ENCODE data around the gene SEMG2.

The SEMG2 gene
- total RNA-seq: 0 to 0.91 (median 0) reads per million in 18 experiments

DNA sequence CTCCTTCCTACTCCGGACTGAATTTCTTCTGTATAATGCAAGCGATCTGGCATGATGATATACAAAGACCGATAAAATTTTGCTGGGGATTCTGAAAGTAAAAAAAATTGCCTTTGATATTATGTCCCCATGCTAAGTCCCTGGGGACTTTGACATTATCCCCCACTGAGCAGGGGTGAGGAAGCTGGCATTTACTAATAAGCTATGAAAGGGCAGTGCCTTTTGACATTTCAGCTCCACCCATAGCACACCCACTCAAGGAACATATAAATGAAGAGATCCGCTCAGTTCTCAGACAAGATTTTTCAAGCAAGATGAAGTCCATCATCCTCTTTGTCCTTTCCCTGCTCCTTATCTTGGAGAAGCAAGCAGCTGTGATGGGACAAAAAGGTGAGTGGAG, at the start of gene SEMG2:
Gene SEMG2 (plus strand): TSS at position 298 of the 400 bp plus-strand sequence. CDS start 17 bp downstream, at position 315.
- DNase-seq: no peak

DNA sequence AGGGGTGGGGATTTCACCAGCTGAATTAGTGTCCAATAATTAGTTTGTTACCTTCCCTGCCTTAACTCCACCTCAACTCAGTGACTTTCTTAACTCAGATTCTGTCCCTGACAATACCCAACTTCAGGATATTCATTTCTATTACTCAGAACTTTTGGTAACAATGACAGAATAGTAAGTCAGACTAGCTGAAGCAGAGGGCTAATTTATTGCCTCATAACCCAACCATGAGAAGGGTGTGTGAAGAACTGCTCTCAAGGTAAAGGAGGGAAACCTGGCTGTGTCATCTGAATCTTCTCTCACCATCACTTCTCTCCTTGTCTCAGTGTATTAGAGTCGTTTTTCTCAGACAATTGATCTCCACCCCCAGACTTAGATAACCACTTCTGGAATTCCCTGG, 47.7 kb upstream of the SEMG2 start:
- no peak for DNase-seq

GRCh38 chr20:45174434-45175364, 46.5 kb upstream of the SEMG2 start, which contains the start of gene PI3:
PI3 (plus strand) TSS chr20:45174902; CDS start chr20:45174923, 21 bp downstream.
- no peak for DNase-seq

DNA sequence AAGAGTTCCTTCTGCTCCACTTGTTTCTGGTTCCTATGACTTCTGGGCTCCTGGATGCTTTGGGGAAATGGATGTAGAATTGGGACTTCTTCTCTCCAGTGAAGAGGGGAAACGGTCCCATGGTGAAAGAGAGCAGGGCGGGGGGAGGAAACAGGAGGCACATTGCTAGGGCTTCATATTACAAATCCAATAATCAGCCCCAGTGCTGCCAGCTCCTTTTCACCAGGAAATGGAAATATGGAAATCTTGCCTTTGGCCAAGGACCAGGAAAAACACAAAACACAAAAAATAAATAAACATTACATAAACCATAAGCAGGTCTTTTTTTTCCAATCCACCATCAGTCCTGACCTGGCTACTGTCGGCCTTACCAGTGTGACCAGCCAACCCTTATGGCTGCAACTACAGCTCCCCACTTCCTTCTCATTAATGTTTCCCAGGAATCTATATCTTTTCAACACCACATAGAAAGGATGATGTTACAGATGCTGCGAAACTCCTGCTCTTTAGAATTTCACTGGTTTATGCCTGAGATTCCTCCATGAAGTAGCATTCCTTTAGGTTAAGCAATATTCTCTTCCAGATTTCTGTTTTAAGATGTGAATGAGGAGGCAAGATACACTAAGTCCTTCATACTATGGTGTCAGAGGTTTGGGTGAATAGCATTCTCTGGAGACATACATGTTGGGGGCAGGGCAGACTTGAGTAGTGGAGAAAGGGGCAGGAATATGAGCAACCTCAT, 44.5 kb upstream of the SEMG2 start:
- DNase-seq: no peak

DNA sequence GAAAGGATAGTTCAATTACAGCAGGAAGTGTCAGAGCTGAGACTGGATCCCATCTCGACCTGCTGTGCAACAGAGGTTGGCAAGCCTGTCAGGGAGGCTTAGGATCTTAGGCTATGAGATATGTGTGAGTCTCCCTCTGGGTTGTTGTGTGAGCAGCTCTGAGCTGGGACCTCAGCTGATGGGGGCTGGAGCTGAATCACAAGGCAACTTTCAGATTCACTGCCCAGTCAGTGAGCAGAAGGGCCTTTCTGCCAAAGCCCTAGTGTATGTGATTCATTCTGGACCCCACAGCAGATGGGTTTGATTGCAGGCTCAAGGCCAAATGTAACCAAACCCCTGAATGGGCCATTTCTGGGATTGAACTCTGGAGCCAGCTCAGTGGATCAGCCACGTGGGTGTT, 42.0 kb upstream of the SEMG2 start:
- no peak for DNase-seq

- DNase-seq: no peak
These were observed 39.5 kb upstream of the SEMG2 start for GRCh38 chr20:45181639-45182038.

DNA sequence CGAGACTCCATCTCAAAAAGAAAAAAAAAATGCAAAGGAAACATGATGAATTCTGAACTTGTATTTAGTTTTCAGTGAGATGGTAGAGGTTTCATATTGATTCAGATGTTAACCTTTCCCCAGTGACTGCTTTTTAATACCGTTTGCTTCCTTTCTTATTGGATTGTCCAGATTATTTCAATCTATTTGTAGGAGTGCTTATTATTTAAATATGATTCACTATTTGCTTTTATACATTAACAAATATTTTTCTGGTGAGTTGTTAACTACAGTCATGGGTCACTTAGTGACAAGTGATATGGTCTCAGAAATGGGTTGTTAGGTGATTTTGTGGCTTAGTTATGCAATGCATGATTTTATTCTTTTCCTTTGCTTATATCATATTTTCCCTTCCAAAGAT, 38.1 kb upstream of the SEMG2 start:
- no peak for DNase-seq

- DNase-seq: no peak
These were observed 33.5 kb upstream of the SEMG2 start for GRCh38 chr20:45187693-45188092.

DNA sequence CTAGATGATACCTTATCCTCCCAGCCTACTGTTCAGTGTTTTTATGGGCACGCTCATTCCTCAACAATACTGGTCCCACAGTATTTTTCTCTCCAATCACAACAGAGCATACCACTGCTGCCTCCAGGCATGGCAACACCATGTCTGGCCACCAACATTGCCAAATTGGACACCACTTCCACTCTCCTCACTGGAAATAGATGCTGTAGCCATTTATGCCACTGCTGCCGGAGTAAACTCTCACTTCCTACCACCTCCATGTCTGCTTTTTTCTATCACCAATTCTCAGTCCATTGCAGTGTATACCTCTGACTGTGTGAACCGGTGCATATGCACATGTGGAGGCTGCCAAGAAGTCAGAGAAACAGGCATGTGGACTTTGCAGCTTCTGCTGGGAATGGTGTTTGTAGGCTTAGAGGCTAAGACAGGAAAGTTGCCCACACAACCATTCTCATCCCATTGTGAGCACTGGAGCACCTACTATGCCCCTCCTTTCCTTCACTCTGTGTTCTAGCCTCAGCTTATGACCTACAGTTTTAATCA, 32.0 kb upstream of the SEMG2 start:
- DNase-seq: no peak

GRCh38 chr20:45189861-45190260, 31.3 kb upstream of the SEMG2 start:
- no peak for DNase-seq

DNA sequence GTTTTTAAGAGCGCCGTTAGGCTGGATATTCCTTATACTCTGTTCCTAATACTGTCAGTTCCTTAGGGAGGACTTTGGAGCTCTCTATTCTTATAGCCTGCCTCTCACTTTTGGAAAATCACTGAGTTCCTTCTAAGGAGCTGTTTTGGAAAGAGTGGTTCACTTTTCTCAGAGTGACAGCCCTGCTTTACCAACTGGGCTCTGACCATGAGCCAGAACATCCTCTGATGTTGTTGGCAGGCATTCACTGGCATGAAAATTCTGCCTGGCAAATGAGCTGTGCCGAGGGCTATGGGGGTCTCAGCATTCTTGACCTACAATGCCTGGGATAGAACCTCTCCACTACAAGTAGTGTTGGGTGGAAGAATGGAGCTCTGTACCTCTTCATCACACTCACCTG, 29.2 kb upstream of the SEMG2 start:
- DNase-seq: no peak

- no peak for DNase-seq
These were observed 27.8 kb upstream of the SEMG2 start for GRCh38 chr20:45193331-45193730.

- DNase-seq: no peak
These were observed 14.4 kb upstream of the SEMG2 start, which contains the start of gene SEMG1 for GRCh38 chr20:45206725-45207124. SEMG1 (plus strand) TSS chr20:45207033; CDS start chr20:45207054, 21 bp downstream.

DNA sequence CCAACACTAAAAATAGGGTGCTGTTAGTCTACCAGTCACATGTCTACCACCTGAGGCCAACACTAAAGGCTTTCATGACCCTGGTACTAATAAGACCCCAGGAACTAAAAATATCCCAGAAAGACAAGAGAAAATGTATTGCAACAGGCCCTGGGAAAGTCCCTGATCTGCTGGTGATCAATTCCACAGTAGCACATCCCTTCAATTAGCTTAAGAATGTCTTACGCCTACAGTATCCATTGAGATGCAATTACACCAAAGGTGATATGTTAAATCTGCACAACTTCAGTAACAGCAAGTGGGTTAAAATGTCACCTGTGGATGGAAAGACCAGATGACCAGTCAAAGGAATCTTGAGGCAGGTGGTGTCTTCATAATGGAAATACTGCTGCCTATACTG, 11.2 kb upstream of the SEMG2 start:
- DNase-seq: no peak

GRCh38 chr20:45211569-45212474, 9.4 kb upstream of the SEMG2 start:
- DNase-seq: no peak

- DNase-seq: no peak
These were observed 8.3 kb upstream of the SEMG2 start for GRCh38 chr20:45212836-45213235.

- no peak for DNase-seq
These were observed 3.0 kb upstream of the SEMG2 start for GRCh38 chr20:45218124-45218523.

- DNase-seq: no peak
These were observed 2.5 kb upstream of the SEMG2 start for GRCh38 chr20:45218636-45219035.

GRCh38 chr20:45223136-45223535, 2.0 kb downstream of the SEMG2 start:
- DNase-seq: no peak

DNA sequence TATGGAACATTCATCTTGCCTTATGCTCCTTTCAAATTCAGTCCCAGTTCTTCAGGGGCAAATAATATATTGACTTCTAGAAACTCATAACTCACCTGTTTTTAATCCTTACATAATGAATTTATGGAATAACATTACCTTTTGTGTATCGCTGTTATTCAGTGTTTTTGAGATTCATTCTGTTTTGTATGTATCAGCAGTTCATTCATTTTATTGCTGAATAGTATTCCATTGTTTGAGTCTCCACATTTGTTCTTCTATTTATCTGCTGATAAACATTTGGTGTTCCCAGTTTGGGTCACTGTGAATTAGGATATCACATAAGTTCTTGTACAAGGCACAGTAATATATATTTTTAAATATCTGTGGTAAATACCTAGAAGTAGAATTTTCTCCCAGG, 5.1 kb downstream of the SEMG2 start:
- DNase-seq: no peak

GRCh38 chr20:45229264-45230056, 8.3 kb downstream of the SEMG2 start:
- peak; percentile 14 to 18 for DNase-seq
